HG03045 (cell line): Measurements from ENCODE around the gene NFIA.

Experiments used
- ATAC-seq: cut with Tn5 transposase; IDR thresholded peaks from one replicate; pipeline ENCODE4 v1.9.1; 2021; ENCODE audit warnings: mild to moderate bottlenecking, moderate library complexity; ENCODE audit not compliant: unreplicated experiment

The NFIA gene

GRCh38 chr1:61083013-61083806, 849 bp downstream of the NFIA start:
- ATAC-seq: no peak

GRCh38 chr1:61083807-61084440, 1.6 kb downstream of the NFIA start:
- ATAC-seq: no peak

DNA sequence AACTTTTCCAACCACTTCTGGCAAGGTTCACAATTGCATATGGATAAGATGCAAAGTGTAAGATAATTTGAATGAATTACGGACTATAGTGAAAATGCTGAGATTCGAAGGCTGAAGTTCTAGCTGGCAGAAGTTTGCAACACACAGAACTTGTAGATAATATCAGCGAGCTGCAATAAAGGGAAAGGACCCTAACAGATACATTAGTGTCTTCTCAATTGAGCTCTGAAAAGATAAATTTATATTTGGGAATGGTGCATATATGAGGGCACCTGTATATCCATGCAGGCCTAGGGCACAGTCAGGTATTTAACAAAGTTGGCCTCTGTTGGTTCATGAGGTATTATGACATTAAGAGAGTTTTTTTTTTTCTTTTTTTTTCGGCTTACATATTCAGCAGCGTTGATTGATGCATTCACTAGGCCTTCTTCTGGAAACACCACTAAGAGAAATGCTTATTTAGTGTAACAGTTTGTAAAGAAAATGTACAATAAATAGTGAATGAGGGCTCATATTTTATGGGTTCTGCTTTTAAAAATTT, 2.2 kb downstream of the NFIA start:
- no peak for ATAC-seq

DNA sequence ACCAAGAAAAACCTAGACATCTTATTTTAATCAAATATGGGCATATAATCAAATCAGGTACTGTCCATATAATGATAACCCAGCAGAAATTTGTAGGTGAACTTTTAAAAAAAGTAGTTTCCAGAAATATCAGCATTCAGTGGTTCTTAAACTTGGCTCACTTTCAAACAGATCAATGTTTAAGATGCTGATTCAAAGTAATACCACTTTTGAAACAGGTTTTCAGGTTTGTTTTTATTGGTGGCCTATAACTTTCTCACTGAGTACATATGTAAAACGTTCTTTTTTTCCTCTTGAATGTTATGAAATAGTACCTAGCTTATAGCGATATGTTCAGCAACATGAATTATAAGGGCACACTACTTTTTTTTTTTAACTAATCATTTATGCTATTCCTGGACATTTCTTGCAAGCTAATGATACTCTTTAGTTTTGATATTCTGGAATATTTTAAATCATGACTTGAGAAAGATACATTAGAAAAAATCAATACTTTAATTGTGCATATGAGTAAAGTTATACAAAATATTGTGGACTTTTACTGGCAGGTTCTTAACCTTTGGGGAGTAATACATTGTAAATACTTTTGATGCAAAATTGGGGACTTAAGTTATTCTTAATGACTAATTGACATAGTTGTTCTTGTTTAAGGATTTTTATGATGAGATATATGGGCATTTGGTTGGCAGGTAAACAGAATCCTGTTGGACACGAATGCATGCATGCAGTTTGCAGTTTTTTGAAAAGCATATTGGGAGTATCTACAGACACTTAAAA, 3.0 kb downstream of the NFIA start:
- no peak for ATAC-seq

DNA sequence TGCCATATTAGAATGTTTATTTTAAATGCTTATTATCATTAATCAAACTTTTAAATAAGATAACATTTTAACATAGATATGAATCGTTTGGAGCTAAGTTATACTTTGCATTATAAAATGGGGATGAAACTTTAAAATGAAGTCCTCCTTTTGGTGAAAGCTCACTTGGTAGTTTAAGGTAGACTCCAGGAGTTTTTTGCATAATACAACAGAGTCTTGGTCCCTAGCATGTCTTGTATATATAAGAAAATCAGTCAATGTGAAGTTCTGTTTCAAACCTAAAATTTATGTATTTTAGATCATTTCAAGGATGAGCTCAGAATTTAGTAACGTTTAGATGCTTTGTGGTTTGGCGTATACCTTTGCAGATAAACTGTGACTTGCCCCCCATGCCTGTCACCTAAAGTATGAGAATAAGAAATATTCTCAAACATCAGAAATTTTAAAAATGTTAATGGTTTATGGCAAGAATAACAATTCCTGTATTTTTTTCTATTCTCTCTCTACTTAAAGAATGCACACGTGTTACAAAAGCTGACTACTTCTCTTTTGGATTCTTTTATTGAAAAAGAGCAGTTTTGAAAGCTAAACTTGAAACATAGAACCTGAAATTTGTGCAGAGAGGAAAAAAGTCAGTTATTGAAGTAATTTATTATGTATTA, 3.8 kb downstream of the NFIA start:
- no peak for ATAC-seq

- no peak for ATAC-seq
These were observed 5.2 kb downstream of the NFIA start for GRCh38 chr1:61087571-61087970.

GRCh38 chr1:61088163-61088974, 6.0 kb downstream of the NFIA start:
- no peak for ATAC-seq

- no peak for ATAC-seq
These were observed 7.0 kb downstream of the NFIA start for GRCh38 chr1:61089338-61089737.

GRCh38 chr1:61089741-61090140, 7.4 kb downstream of the NFIA start:
- ATAC-seq: no peak

- ATAC-seq: no peak
These were observed 8.3 kb downstream of the NFIA start for GRCh38 chr1:61090546-61091202.

DNA sequence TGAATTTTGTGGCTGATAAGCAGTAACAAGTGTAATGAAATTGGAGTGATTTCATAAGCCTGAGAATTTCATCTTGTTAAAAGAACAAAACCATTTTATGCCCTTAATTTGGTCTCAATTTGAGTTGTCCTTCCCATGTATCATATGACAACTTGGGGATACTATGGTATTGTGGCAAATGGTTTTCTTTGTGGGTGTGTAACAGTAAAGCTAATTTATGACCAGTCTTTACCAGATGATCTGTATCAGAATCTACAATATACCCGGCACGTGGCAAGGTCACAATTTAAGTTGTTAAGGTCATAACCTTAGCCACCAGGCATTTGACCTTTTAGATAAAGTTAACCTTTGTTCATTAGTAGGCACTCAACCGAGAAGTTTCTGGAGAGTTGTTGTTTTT, 9.1 kb downstream of the NFIA start:
- no peak for ATAC-seq

DNA sequence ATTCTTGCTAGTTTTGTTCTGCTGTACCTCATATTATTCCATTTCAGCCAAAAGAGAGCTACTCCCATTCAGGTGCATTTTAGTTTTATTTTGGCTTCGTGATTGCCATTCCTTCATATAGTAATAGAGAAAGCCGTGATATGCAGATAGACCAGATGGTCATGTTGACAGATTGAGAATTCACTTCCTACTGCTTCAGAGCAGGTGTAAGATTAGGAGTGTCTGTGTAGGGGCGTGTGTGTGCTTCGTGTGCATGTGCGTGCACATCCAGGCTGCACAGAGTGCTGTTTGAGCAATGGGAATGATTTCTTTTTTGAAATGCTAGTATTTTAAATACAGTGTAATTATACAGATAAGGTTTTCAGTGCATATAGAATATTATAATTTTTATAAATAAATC, 10.3 kb downstream of the NFIA start:
- no peak for ATAC-seq

GRCh38 chr1:61093525-61094137, 11.3 kb downstream of the NFIA start:
- ATAC-seq: no peak

DNA sequence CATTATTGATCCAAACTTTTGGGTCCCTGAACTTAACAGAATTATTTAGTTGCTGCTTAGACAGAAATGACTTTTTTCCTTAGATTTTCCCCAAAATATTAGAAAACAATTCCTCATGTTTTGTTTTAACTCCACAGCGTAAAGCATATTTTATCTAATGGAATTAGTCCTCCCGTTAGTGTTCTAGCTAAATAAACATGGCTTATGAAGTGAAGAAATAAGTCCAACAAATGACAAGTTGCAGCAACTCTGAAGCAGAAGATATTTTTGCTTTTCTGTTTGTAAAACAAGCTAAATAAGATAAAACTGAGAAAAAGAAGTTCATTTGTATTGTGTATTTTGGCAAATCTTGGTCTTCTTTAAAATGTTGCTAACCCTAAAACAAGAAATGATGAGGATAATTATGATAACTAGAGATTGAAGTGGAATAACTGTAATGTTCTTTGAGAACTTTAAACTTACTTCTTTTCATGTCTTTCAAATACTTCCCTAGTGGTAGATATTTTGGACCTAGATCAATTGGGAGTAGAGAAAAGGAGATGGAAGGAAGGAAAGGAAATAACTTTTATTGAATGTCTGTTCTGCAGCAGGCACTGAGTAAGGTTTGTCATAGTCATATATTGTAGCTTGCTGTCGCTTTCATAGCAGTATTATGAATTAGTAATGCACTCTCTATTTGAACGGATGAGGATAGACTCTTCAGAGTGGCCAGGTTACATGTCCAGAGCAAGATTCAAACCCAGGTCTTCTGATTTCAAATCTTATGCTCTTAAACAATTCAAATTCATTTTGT, 12.5 kb downstream of the NFIA start:
- ATAC-seq: no peak

DNA sequence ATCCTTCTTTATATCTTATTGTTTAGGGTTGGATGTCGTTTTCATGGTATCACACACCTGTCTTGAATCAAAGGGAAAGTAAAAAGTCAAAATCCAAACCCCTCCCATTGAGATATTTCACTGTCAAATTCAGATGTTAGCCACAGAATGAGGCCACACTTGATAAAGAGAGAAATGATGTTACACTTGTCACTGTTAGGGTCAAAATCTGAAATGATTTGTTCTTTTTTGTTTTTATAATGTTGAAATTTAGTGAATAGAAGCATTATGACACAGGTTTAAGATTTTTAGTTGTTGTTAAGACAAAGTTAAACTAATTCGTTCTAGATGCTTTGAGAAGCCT, 13.1 kb downstream of the NFIA start:
- ATAC-seq: no peak

DNA sequence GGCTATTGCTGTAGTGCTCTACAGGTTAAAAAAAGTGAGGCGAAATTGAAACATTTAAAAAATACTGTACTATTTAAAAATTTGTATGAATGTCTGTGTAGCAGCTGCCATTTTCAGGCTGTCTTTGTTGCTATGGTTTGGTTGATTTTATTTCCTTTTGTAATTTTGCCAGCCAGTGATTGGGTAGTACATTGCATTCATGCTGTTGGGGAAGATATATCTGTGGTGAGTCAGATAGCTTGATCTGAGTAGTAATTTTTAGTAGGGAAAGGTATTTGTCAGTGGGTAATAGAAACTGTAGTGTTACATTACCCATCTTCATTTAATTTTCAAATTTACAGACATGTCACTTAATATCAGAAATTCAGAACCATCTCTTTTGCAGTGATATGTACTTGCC, 15.0 kb downstream of the NFIA start:
- no peak for ATAC-seq

DNA sequence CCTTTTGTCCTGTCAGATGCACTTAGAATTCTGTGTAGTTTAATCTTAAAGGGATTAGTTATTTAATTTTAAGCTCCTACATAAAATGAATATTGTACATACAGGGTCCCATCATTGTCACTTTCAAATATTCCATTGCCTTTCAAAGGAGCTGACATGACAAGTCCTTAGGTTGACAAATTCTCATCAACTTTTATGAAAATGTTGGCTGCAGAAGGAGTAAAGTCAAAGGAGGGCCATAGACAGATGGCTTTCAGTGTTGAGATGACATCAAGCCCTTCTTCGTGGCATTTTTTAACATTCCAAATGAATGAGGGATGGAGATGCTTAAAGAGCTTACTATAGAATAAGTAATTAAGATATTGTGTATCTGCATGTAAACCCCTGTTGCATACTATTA, 15.4 kb downstream of the NFIA start:
- ATAC-seq: no peak

GRCh38 chr1:61098333-61098732, 16.0 kb downstream of the NFIA start:
- ATAC-seq: no peak
